GM12873 (cell line): Measurements from ENCODE around the gene NAA25.

Source experiments
- TF ChIP-seq, protein P1 (sequence below): IDR thresholded peaks from 2 replicates; pipeline ENCODE4 v1.5.1; 2012; ENCODE audit warnings: low read depth, mild to moderate bottlenecking, moderate library complexity, low read length, control low read depth; ENCODE audit not compliant: insufficient read depth; ENCODE audit errors: missing control alignments

NAA25 gene

DNA sequence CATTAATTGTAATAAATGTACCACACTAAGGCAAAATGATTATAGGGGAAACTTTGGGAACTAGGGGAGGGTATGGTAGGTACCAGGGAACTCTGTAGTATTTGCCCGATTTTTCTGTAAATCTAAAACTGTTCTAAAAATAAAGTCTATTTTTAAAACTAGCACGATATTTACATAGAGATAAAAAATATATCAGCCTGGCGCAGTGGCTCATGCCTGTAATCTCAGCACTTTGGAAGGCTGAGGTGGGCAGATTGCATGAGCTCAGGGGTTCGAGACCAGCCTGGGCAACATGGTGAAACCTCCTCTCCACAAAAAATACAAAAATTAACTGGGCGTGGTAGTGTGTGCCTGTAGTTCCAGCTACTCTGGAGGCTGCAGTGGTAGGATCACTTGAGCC lies 128.0 kb downstream of the NAA25 start:
- TF ChIP-seq, protein P1, sequence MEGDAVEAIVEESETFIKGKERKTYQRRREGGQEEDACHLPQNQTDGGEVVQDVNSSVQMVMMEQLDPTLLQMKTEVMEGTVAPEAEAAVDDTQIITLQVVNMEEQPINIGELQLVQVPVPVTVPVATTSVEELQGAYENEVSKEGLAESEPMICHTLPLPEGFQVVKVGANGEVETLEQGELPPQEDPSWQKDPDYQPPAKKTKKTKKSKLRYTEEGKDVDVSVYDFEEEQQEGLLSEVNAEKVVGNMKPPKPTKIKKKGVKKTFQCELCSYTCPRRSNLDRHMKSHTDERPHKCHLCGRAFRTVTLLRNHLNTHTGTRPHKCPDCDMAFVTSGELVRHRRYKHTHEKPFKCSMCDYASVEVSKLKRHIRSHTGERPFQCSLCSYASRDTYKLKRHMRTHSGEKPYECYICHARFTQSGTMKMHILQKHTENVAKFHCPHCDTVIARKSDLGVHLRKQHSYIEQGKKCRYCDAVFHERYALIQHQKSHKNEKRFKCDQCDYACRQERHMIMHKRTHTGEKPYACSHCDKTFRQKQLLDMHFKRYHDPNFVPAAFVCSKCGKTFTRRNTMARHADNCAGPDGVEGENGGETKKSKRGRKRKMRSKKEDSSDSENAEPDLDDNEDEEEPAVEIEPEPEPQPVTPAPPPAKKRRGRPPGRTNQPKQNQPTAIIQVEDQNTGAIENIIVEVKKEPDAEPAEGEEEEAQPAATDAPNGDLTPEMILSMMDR, result no peak

DNA sequence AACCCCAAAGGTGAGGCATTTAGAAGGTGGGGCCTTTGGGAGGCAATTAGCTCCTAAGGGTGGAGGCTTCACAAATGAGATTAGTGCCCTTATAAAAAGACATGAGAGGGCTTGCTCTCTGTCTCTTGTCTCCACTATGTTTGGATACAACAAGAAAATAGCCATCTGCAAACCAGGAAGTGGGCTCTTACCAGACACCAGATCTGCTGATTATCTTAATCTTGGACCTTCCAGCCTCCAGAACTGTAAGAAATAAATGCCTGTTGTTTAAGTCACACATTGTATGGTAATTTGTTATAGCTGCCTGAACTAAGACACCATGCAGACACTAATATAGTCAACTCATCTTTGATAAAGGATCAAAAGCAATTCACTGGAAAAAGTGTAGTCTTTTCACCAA lies 130.0 kb downstream of the NAA25 start:
- TF ChIP-seq, protein P1, result no peak

DNA sequence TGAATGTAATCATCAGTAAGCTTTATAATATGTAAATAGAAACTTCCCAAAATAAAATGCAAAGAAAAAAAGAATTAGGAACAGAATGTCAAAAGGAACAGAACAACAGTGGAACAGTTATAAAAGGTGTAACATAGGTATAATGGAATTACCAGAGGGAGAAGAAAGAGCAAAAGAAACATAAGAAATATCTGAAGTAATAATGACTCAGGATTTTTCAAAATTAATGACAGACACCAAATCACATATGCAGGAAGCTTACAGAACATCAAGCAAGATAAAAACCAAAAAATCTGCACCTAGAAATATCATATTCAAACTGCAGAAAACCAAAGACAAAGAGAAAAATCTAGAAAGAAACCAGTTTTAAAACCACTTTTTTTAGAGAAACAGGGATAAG lies 131.7 kb downstream of the NAA25 start:
- TF ChIP-seq, protein P1, result no peak
